Endothelial cell (in vitro differentiated cells): Measurements from ENCODE around the gene MED13L. TPM values are rescaled to one million over a fixed set of nuclear protein-coding genes. Genes with fewer than 3 reads are reported as not detected.

Source experiments
- DNase-seq: peaks from one replicate; pipeline ENCODE4 v3.0.0; 2021; ENCODE audit warnings: low spot score
- H3K27ac Mint-ChIP-seq: one replicate; pipeline ENCODE4 v1.8.0; 2021; ENCODE audit warnings: mixed read lengths, inconsistent platforms; ENCODE audit not compliant: unreplicated experiment
- H3K27me3 Mint-ChIP-seq: one replicate; pipeline ENCODE4 v1.8.0; 2021; ENCODE audit warnings: mild to moderate bottlenecking, moderate library complexity, mixed read lengths, inconsistent platforms; ENCODE audit not compliant: unreplicated experiment
- H3K36me3 Mint-ChIP-seq: one replicate; pipeline ENCODE4 v1.8.0; 2021; ENCODE audit warnings: mild to moderate bottlenecking, low read depth, mixed read lengths, inconsistent platforms; ENCODE audit not compliant: unreplicated experiment
- H3K4me1 Mint-ChIP-seq: one replicate; pipeline ENCODE4 v1.8.0; 2021; ENCODE audit warnings: mild to moderate bottlenecking, mixed read lengths, inconsistent platforms; ENCODE audit not compliant: unreplicated experiment
- H3K4me3 Mint-ChIP-seq: one replicate; pipeline ENCODE4 v1.8.0; 2021; ENCODE audit warnings: mild to moderate bottlenecking, mixed read lengths, inconsistent platforms; ENCODE audit not compliant: unreplicated experiment
- H3K9me3 Mint-ChIP-seq: one replicate; pipeline ENCODE4 v1.8.0; 2021; ENCODE audit warnings: mixed read lengths, inconsistent platforms; ENCODE audit not compliant: unreplicated experiment
- total RNA-seq: library from RNA; stranded (reverse); fragmentation: NEBNext Ultra II Directional; extraction: Animal tissue kit (Norgen Biotek cat#: 25700); gene quantifications from one replicate; pipeline ENCODE4 v1.2.1, GENCODE V29; 2021; ENCODE audit not compliant: unreplicated experiment
- TF ChIP-seq, protein P1 (sequence below): fragments of 200-600 bp; sonication (generic); IDR thresholded peaks from one replicate; pipeline ENCODE4 v1.5.0; 2021; ENCODE audit warnings: antibody characterized with exemption; ENCODE audit not compliant: unreplicated experiment

The MED13L gene
- total RNA-seq, 1 donor from 2014 or later: 97.0 TPM

GRCh38 chr12:116125084-116125483 is 152.4 kb downstream of the MED13L start:
- Mint-ChIP-seq H3K4me3 (no peak overlapping the region), H3K27ac (no peak overlapping the region), H3K9me3 (no peaks in the 10 kb centered on the region), H3K27me3 (peaks cover 2% of the 10 kb centered on the region), H3K4me1 (peaks cover 40% of the 10 kb centered on the region), H3K36me3 (no peaks in the 10 kb centered on the region)
- TF ChIP-seq, protein P1, sequence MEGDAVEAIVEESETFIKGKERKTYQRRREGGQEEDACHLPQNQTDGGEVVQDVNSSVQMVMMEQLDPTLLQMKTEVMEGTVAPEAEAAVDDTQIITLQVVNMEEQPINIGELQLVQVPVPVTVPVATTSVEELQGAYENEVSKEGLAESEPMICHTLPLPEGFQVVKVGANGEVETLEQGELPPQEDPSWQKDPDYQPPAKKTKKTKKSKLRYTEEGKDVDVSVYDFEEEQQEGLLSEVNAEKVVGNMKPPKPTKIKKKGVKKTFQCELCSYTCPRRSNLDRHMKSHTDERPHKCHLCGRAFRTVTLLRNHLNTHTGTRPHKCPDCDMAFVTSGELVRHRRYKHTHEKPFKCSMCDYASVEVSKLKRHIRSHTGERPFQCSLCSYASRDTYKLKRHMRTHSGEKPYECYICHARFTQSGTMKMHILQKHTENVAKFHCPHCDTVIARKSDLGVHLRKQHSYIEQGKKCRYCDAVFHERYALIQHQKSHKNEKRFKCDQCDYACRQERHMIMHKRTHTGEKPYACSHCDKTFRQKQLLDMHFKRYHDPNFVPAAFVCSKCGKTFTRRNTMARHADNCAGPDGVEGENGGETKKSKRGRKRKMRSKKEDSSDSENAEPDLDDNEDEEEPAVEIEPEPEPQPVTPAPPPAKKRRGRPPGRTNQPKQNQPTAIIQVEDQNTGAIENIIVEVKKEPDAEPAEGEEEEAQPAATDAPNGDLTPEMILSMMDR: no peak
- no peak for DNase-seq

DNA sequence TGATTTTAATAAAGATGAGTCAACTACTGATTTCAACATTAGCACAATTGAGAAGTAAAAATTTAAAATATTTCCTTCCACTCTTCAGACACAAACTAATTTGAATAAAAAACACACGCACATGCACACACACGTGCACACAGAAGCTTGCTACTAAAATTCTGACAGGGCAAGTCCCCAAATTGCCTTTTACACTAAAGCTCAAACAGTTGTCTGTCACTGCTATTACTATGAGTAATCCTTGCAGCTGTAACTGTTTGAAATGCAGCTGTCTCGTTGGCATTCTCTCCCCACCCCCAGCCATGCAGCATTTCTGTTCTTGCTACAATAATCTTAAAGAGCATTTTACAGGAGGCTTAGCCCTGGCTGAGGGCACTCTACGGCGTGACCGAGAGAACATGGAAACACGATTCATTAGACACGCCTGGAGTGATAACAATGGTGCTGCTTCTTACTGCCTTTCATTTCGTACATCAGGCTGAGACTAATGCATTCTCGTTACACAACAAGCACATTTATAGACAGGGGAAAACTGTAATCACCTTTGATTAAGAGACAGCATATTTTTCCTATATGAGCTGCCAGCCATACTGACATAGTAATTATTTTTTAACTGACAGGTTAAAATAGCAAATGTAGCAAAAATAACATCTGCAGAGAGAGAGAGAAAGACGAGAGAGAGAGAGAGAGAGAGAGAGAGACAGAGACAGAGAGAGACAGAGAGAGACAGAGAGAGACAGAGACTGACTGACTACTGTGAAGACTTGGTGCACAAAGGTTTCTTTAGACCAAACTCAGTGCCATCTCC is 153.8 kb downstream of the MED13L start:
- H3K4me1 Mint-ChIP-seq: peaks cover 38% of the 10 kb centered on the region
- TF ChIP-seq, protein P1: no peak

DNA sequence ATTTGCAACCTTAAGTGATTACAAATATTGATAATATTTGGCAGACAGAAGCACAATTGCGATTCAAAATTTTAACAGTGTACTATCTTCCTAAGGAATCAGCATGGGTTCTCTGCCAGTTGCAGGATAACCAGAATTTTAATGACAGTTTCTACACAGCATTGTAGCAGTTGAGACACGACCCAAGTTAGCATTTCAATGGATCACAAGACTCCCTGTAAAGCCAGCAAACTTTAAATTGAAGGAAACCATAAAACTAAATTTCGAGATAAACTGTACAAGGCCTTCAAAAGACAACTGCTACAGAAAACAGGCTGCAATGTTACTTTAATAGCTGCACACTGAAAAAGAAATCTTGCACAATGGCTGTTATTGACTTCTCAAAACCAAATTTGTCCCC is 154.9 kb downstream of the MED13L start:
- no peaks in the 10 kb centered on the region for H3K27me3 Mint-ChIP-seq
- H3K36me3 Mint-ChIP-seq: no peaks in the 10 kb centered on the region
- no peak for DNase-seq
- H3K27ac Mint-ChIP-seq: no peak overlapping the region
- TF ChIP-seq, protein P1: no peak
- no peak overlapping the region for H3K4me3 Mint-ChIP-seq
- H3K4me1 Mint-ChIP-seq: peaks cover 29% of the 10 kb centered on the region
- H3K9me3 Mint-ChIP-seq: no peaks in the 10 kb centered on the region

More for the DNA sequence above, 153.8 kb downstream of the MED13L start:
- H3K36me3 Mint-ChIP-seq: no peaks in the 10 kb centered on the region
- no peak overlapping the region for H3K27ac Mint-ChIP-seq
- H3K4me3 Mint-ChIP-seq: no peak overlapping the region
- H3K27me3 Mint-ChIP-seq: peaks cover 2% of the 10 kb centered on the region
- DNase-seq: no peak
- H3K9me3 Mint-ChIP-seq: no peaks in the 10 kb centered on the region

DNA sequence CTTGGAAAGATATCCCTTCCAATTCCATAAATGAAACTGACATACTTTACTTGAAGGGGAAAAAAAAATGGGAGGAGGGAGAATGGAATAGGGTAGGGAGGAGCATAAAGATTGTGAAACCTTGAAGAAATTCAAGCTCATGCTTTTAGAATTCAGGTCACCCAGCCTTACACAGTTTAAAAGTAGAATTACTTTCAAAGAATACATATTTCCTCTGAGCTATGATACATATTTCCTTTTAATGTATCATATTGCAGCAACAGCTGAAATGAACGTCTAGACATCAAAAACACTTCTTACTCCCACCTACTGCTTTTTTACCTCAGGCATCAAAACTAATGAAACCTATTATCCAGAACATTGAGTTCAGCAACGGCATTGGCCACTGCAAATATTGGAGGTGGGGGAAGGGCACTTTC is 156.0 kb downstream of the MED13L start:
- H3K27ac Mint-ChIP-seq: peak overlapping the region; percentile 8
- peaks cover 26% of the 10 kb centered on the region for H3K4me1 Mint-ChIP-seq

More for the DNA sequence above, 156.0 kb downstream of the MED13L start:
- H3K4me3 Mint-ChIP-seq: no peak overlapping the region
- H3K27me3 Mint-ChIP-seq: peaks cover 2% of the 10 kb centered on the region
- TF ChIP-seq, protein P1: no peak
- no peaks in the 10 kb centered on the region for H3K9me3 Mint-ChIP-seq
- no peak for DNase-seq
- no peaks in the 10 kb centered on the region for H3K36me3 Mint-ChIP-seq
